HG02642 (cell line): ENCODE measurements around the gene DPP6.

Experiments used
- ATAC-seq: cut with Tn5 transposase; IDR thresholded peaks from one replicate; pipeline ENCODE4 v1.9.1; 2021; ENCODE audit warnings: mild to moderate bottlenecking; ENCODE audit not compliant: unreplicated experiment, poor library complexity

The DPP6 gene

GRCh38 chr7:154840086-154840485, 787.9 kb downstream of the DPP6 start:
- ATAC-seq: no peak

GRCh38 chr7:154841731-154842331, 789.6 kb downstream of the DPP6 start:
- ATAC-seq: no peak

DNA sequence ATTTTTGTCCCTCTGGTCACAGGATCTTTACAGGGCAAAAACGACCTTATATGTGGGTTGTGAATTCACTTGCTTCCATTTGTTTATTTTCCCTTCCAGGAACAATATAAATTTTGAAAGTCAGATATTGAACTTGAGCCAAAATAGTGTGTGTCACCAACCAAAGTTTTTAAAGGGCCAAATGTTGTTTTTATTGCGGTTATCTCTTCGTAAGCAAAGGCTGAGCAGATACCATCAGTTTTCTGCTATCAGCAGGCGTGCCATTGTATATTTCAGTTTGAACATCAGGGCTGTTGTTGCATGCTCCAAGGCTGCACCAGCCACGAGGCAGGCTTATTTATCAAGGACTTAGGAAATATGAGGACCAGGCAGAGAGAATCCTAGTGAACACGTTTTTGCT, 790.4 kb downstream of the DPP6 start:
- ATAC-seq: no peak

GRCh38 chr7:154843670-154844237, 791.6 kb downstream of the DPP6 start:
- ATAC-seq: no peak

DNA sequence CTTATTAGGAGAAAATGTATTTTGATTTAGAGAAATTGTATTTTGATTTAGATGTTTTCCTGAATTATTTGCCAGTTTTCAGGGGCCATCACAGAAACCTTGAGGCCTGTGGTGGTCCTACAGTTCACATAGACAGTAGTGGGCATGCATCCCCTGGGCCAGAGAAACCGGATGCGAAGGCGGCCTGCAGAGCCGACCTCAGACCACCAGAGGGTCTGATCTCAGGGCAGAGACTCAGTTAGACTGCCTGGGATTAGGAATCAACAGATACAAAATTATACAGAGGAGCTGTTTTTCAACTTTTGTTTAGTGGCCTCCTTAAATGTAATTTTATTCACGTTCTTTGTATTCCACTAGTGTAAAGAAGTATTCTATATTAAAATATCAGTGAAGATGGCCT, 792.3 kb downstream of the DPP6 start:
- ATAC-seq: no peak

GRCh38 chr7:154844955-154845354, 792.8 kb downstream of the DPP6 start:
- no peak for ATAC-seq

GRCh38 chr7:154848464-154848863, 796.3 kb downstream of the DPP6 start:
- no peak for ATAC-seq

DNA sequence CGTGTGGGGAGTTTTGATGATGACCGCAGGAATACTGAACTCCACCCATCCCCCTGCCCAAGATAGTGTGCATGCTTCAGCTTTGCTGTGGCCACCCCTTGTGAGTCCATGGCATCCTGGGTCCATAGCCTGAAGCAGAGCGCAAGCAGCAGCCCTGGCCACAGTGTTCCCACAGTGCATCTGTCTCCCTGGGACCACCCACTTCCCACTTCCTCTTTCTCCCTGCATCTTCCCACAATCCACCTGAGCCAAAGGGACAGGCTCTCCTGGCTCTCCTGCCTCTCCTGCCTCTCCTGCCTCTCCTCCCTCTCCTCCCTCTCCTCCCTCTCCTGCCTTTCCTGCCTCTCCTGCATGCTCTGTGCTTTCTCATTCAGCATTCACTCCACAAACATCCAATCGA, 800.0 kb downstream of the DPP6 start:
- no peak for ATAC-seq

- no peak for ATAC-seq
Measured at GRCh38 chr7:154853063-154853726, 801.0 kb downstream of the DPP6 start.

GRCh38 chr7:154853727-154854095, 801.5 kb downstream of the DPP6 start:
- no peak for ATAC-seq

DNA sequence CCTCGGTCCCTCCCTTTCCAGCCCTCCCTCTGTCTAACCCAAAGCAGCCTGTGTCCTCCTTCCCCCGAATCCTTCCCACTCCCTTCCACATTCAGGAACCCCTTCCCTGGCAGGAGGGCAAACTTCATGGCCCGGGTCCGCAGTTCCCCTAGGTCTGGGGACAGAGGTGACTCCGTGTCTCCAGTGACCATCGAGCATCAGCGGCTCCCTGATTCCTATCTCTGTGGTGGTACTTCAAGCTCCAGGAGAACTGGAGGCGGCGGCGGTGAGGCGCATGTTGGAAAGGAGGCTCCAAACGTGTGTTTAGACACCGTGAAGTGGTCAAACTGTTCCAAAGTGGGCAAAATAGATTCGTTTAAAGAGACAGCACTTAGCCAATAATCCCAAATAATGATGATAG, 802.6 kb downstream of the DPP6 start:
- no peak for ATAC-seq

DNA sequence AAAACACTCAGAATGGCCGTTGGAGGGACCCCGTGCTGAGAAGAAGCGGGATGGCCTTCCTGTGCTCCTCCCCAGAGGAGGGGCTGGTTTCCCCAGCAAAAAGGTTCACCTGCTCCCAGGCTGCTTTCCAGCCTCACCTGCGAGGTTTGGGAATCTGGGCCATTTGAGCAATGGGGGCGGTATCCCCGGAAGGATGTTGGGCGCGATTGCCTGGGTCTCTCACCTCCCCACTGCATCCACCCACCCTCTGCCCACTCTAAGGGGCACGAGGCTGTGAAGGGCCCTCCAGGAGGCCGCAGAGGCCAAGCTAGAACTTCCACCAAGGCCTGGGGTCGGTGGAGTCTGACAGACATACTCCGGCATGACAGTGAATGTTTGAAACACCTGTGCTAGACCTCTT, 803.2 kb downstream of the DPP6 start:
- ATAC-seq: no peak

- ATAC-seq: no peak
Measured at GRCh38 chr7:154856733-154857132, 804.5 kb downstream of the DPP6 start.

DNA sequence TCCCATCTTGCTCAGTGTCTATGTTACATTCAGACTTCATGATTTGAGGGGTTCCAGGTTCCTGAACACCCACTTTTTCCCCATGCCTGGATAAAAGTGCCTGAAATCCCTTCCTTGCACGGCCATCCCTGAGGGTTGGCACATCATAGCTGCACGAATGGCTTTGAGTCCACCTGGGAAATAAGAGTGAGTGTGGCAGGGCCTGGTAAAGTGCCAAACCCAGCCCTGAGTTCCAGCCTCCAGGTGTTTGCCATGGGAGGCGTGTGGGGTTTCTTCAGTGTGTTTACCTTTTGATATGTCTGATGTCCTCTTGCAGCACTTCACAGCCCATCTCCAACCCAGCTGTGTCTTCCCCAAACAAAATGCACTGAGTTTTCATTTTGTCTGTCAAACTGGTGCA, 805.0 kb downstream of the DPP6 start:
- no peak for ATAC-seq

- ATAC-seq: no peak
Measured at GRCh38 chr7:154857728-154858681, 805.8 kb downstream of the DPP6 start.

- ATAC-seq: no peak
Measured at GRCh38 chr7:154858836-154859537, 806.8 kb downstream of the DPP6 start.

DNA sequence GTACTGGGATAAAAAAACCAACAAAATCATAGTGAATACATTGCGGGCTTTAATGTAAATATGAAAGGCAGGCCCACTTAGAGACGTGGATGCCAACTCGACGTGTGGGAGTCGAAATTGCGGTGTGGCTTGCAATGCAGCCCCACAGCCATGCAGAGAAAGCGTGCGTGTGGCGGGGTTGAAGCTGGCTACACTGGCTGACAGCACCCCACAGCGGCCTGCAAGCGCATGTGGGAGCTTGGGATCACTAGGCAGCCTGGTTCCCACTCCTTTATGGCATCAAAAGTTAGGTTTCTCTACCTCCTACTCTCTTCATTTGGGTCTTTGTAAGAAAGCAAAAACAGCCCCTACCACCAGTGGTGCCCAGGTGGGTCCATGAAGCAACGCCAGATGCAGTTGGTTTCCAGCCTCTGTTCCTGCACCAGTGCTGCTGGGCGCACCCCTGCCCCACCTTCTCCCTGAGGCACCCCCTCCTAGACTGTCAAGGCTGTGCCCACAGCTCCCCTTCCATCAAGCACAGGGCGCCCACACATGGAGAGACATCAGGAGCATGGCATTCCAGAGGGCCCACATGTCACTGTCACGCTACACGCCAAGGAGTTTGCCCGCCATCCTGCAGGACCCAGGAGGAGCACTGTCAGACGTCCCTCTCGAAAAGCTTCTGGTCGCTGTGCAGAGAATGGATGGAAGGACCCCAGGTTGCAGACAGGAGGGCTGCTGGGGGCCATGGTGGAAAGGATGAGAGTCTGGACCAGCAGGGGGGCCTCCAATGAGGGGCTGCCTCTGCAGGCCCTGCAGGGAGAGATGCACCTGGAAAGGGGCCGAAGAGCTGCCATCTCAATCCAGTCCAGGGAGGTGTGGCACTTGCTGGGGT, 807.8 kb downstream of the DPP6 start:
- ATAC-seq: no peak

- ATAC-seq: no peak
Measured at GRCh38 chr7:154860621-154861375, 808.6 kb downstream of the DPP6 start.

DNA sequence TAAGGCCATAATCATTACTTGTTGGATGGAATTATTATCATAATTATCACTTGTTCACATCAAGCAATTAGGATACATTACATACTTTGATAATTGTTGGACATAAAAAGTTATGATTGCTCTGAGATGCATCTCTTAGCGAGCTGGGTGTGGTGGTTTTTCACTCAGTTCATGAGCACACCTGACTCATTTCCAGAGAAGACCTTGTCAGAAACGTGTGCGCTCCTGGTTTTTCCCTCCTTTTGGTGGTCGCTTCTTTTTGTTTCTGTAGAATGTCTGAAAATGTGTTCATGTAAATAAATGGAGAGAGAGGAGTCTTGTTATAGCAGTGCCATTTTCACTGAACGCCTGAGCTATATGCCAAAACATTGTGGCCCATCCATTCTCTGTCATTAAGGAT, 809.4 kb downstream of the DPP6 start:
- no peak for ATAC-seq
